C4-2B (cell line): ENCODE measurements around the gene BTBD16.

ENCODE experiments used
- CTCF ChIP-seq: fragments of 450-650 bp; conservative IDR thresholded peaks from 2 replicates; pipeline ENCODE4 v1.5.1; 2017; ENCODE audit warnings: mild to moderate bottlenecking
- ZFX ChIP-seq: fragments of 450-650 bp; IDR thresholded peaks from 2 replicates; pipeline ENCODE4 v1.6.1; 2017

- TF ChIP-seq CTCF (no peak), ZFX (no peak)
Measured at GRCh38 chr10:122327237-122328206, 56.4 kb downstream of the BTBD16 start.
